ENCODE data around the gene CEACAM20.

DNA sequence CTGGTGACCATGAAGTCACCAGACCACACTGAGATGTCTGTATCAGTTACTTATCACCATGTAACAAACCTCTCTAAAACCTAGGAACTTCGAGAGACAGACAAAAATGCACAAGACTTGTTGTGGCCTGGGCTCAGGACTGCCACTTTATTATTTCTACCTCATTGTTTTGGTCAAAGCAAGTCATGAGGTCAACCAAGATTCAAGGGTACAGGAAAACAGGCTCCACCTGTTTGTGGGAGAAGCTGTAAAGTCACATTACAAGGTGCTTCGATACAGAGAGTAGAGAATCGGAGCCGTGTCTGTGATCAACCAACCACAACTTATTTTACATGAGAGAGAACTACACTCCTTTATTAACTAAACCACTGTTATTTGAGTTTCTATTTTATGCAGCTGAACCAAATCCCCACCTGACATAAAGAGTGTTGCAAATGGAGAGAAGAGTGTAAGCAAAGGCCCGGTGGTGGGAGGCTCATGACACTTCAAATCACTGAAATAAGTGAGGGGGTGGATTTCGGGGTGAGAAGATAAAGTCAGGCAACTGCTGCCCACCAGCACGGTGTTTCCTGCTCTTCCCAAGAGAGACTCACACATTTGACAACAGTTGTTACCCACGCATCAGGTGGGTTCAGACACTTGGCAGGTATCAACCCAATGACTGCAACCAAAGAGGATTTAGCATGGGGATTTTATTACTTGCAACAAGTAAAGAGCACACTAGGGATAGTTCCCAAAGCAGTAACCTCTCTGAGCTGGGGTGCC, 44.9 kb upstream of the CEACAM20 start:
- TF ChIP-seq EZH2phosphoT487 (IDR thresholded peaks at IDR 0.05; ENCODE audit: unreplicated experiment), result no peak
- TF ChIP-seq, protein P1, sequence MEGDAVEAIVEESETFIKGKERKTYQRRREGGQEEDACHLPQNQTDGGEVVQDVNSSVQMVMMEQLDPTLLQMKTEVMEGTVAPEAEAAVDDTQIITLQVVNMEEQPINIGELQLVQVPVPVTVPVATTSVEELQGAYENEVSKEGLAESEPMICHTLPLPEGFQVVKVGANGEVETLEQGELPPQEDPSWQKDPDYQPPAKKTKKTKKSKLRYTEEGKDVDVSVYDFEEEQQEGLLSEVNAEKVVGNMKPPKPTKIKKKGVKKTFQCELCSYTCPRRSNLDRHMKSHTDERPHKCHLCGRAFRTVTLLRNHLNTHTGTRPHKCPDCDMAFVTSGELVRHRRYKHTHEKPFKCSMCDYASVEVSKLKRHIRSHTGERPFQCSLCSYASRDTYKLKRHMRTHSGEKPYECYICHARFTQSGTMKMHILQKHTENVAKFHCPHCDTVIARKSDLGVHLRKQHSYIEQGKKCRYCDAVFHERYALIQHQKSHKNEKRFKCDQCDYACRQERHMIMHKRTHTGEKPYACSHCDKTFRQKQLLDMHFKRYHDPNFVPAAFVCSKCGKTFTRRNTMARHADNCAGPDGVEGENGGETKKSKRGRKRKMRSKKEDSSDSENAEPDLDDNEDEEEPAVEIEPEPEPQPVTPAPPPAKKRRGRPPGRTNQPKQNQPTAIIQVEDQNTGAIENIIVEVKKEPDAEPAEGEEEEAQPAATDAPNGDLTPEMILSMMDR (conservative IDR thresholded peaks at IDR 0.05; ENCODE audit: low read depth in 2 of 2), result no peak

All from GM23338 (cell line).